Adrenal gland (tissue), 19 donors: Measurements from ENCODE around the gene KIF15. TPM values are rescaled to one million over a fixed set of nuclear protein-coding genes. Genes with fewer than 3 reads are reported as not detected.

Source experiments
- DNase-seq, 7 donors: peaks; one replicate each; pipeline ENCODE4 v3.0.0-alpha.2; 2019 to 2020
- H3K27ac ChIP-seq, 5 donors: fragments of 200-600 bp; sonication (generic) in 4 of 5; 1 replicate in 3 of 5; 2 replicates in 2 of 5; pipeline versions ENCODE4 v1.5.1 to v1.8.0; 2016 to 2020; ENCODE audit warnings: mild to moderate bottlenecking in 1 of 5
- H3K27me3 ChIP-seq: fragments of 200-600 bp; 2 replicates; pipeline ENCODE4 v1.8.0; 2021
- H3K36me3 ChIP-seq, 2 donors: fragments of 200-600 bp; replicated peaks in 1 of 2; 1 replicate in 1 of 2; 2 replicates in 1 of 2; pipeline versions ENCODE4 v1.5.1 to v1.8.0; 2018 to 2022
- H3K4me1 ChIP-seq, 2 donors: fragments of 200-600 bp; replicated peaks in 1 of 2; 1 replicate in 1 of 2; 2 replicates in 1 of 2; pipeline versions ENCODE4 v1.5.1 to v1.8.0; 2018 to 2021
- H3K4me3 ChIP-seq, 4 donors: fragments of 200-600 bp; sonication (generic) in 3 of 4; one replicate each; pipeline ENCODE4 v1.5.1; 2016 to 2018
- H3K9me3 ChIP-seq, 3 donors: fragments of 200-600 bp; sonication (generic) in 1 of 3; replicated peaks in 1 of 3; 1 replicate in 2 of 3; 2 replicates in 1 of 3; pipeline versions ENCODE4 v1.5.1 to v1.8.0; 2016 to 2021
- POLR2A ChIP-seq, 2 donors: fragments of 450-650 bp; IDR thresholded peaks; one replicate each; pipeline ENCODE4 v1.6.1; 2017; ENCODE audit warnings: antibody characterized with exemption in 2 of 2, mild to moderate bottlenecking in 2 of 2, moderate library complexity in 1 of 2
- whole genome bisulfite sequencing, 4 donors: extraction: QIAGEN DNeasy Blood & Tissue Kit in 2 of 4; methylation state at CpG; one replicate each; pipeline versions ENCODE4 v1.1.5 to v1.1.7; 2013 to 2017; 5-methylcytosine and 5-hydroxymethylcytosine counted together
- intact Hi-C, 2 donors: fragments of 100-400 bp; cut with DNase I; formaldehyde crosslinking; loops; one replicate each; pipeline versions ENCODE4 v1.14.1 to v1.15.0; 2022 to 2023
- long read RNA-seq, 10 donors: library from polyadenylated mRNA in 3 of 10; unstranded in 2 of 10; stranded (forward) in 1 of 10; transcript quantifications; one replicate each; pipeline ENCODE4 v2.0.0 and lab custom pipeline, GENCODE V29; 2021 to 2026
- polyA plus RNA-seq, 3 donors: library from polyadenylated mRNA; stranded (reverse); fragments of 200-250 nt in 2 of 3; fragments of 350-450 nt in 1 of 3; fragmentation: Illumina TruSeq in 1 of 3; extraction: RNeasy Lipid Tissue Mini Kit (QIAGEN cat#74804) in 1 of 3; gene quantifications; one replicate each; pipeline ENCODE4 v1.2.3, GENCODE V29; 2013 to 2014
- total RNA-seq, 9 donors: library from RNA; depleted of rRNA in 4 of 9; stranded (reverse); fragments of >200 nt in 4 of 9; fragments of 120-200 nt in 1 of 9; fragmentation: NEBNext Ultra II Directional in 1 of 9; extraction: Animal tissue kit (Norgen Biotek cat#: 25700) in 1 of 9; gene quantifications; one replicate each; pipeline versions ENCODE4 v1.1.0 to v1.2.4, GENCODE V29; 2013 to 2023
- TF ChIP-seq, protein P1 (sequence below), 6 experiments: fragments of 450-650 bp in 4 of 6; fragments of 200-600 bp in 2 of 6; sonication (generic) in 1 of 6; IDR thresholded peaks; 1 replicate in 5 of 6; 2 replicates in 1 of 6; pipeline versions ENCODE4 v1.5.1 to v1.8.0; 2016 to 2021; ENCODE audit warnings: antibody characterized with exemption in 6 of 6, mild to moderate bottlenecking in 2 of 6, moderate library complexity in 1 of 6
- donor health status: healthy with polysubstance abuse.
- donor health status: Bipolar disorder and iron deficiency.
- donor health status: DM: yes; HTN: yes; CAD: no.
- donor health status: DM: no; HTN: no; CAD: no.
- donor health status: DM: no; HTN: no; CAD: no.
- donor health status: DM: yes; HTN: yes; CAD: no.

Gene KIF15
- 10 to 100 TPM in 1 of 9 donors, 1 to 10 TPM in 2, under 1 TPM in 6; 0.42 to 10.2 (median 0.69) TPM for total RNA-seq
- polyA plus RNA-seq = 1 to 10 TPM in 1 of 3 donors, under 1 TPM in 2; 0.20 to 1.6 (median 0.24) TPM
- long read RNA-seq, donor 1, full-length matches to known transcripts = 1 of 1 reads
- long read RNA-seq, donor 1, partial matches to known transcripts = 0 of 1 reads
- long read RNA-seq, donor 1, other reads (novel, unspliced or antisense) = 0 of 1 reads
- long read RNA-seq, donor 2 = 0 reads
- long read RNA-seq, donor 3 = 0 reads
- long read RNA-seq, donor 4 = 0 reads
- long read RNA-seq, donor 5, full-length matches to known transcripts = 1 of 10 reads
- long read RNA-seq, donor 5, partial matches to known transcripts = 0 of 10 reads
- long read RNA-seq, donor 5, other reads (novel, unspliced or antisense) = 9 of 10 reads
- long read RNA-seq, donor 6 = 0 reads
- long read RNA-seq, donor 7 = 0 reads
- long read RNA-seq, donor 8 = 0 reads
- long read RNA-seq, donor 9 = 0 reads
- long read RNA-seq, donor 10 = 0 reads

- H3K27me3 ChIP-seq = no peaks in the 10 kb centered on the region
- TF ChIP-seq, protein P1, sequence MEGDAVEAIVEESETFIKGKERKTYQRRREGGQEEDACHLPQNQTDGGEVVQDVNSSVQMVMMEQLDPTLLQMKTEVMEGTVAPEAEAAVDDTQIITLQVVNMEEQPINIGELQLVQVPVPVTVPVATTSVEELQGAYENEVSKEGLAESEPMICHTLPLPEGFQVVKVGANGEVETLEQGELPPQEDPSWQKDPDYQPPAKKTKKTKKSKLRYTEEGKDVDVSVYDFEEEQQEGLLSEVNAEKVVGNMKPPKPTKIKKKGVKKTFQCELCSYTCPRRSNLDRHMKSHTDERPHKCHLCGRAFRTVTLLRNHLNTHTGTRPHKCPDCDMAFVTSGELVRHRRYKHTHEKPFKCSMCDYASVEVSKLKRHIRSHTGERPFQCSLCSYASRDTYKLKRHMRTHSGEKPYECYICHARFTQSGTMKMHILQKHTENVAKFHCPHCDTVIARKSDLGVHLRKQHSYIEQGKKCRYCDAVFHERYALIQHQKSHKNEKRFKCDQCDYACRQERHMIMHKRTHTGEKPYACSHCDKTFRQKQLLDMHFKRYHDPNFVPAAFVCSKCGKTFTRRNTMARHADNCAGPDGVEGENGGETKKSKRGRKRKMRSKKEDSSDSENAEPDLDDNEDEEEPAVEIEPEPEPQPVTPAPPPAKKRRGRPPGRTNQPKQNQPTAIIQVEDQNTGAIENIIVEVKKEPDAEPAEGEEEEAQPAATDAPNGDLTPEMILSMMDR (IDR thresholded peaks at IDR 0.05) = peak in 1 of 6 experiments; percentile 2
- TF ChIP-seq POLR2A (IDR thresholded peaks at IDR 0.05) = peak; percentile 49 to 73
- intact Hi-C loops = loop anchor here in 1 of 2 donors (10.0 kb wide), 1 partner anchor 103 kb away; the partner anchor contains the start of gene TMEM42
- peaks cover 0 to 5% (median 0%) of the 10 kb centered on the region in 3 donors for H3K9me3 ChIP-seq
- H3K27ac ChIP-seq = peak within 1 kb of the TSS in 2 of 5 donors; percentile 68 to 80
- peak within 1 kb of the TSS; percentile 83 to 93 (median 89) for H3K4me3 ChIP-seq
- no peaks in the 10 kb centered on the region for H3K36me3 ChIP-seq
- DNase-seq = peak; percentile 96 to 99 (median 97)
- 1 to 3% (median 2%) methylated on average over 25 to 64 of the region's 64 CpGs for WGBS, 4 donors
- peaks cover 6 to 10% of the 10 kb centered on the region in 2 donors for H3K4me1 ChIP-seq
Observed at GRCh38 chr3:44761424-44762169, at the start of gene KIF15, which contains the start of gene KIAA1143. KIF15 (plus strand) TSS chr3:44761794; CDS start chr3:44761866, 72 bp downstream. KIAA1143 (minus strand) TSS chr3:44761619; CDS start chr3:44761602, 17 bp downstream.

DNA sequence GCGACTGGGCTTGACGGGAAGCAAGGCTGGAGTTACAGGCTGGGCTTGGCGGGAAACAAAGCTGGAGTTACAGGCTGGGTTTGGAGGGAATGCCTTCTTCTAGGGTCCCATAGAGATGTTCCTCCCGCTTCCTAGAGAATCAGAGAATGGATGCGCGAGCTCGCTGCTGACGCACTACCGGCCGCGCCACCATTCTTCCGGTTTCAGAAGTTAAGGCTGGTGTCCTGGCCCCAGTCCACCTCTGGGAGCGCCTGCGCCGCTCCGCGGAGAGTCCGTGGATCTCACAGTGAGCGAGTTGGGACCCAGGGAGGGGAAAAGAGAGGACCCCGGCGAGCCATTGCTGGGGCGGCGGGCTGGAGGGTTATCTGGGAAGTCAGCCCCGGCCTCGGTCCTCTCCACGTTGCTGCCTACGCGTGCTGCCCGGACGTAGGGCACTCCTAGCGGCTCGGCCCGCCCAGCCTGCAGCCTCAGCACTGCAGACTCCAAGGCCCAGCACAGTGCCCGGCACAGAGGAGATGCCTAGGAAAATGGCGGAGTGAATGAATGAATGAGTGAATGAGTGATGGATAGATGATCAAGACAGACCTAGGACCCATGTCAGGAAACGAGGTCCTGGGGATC, 49.0 kb upstream of the KIF15 start, which contains the start of gene ZNF502:
Gene ZNF502, plus strand, starts transcription at position 206 of the 621 bp plus-strand sequence. CDS start 7,602 bp downstream, outside the sequence.
- peak in 1 of 2 donors; percentile 33 for TF ChIP-seq POLR2A (IDR thresholded peaks at IDR 0.05)
- TF ChIP-seq, protein P1 (IDR thresholded peaks at IDR 0.05) = peak in 5 of 6 experiments; percentile 18 to 58 (median 47)
- intact Hi-C loops = loop anchor here in 1 of 2 donors (10.0 kb wide), 1 partner anchor 48 kb away; no protein-coding TSS in a partner anchor
- peak within 1 kb of the TSS; percentile 0 to 81 (median 67) for H3K4me3 ChIP-seq
- H3K27ac ChIP-seq = peak within 1 kb of the TSS in 3 of 5 donors; percentile 35 to 76 (median 74)
- H3K4me1 ChIP-seq = peaks cover 0 to 5% of the 10 kb centered on the region in 2 donors
- H3K27me3 ChIP-seq = no peaks in the 10 kb centered on the region
- H3K36me3 ChIP-seq = no peaks in the 10 kb centered on the region
- WGBS, 4 donors = 1 to 7% (median 2%) methylated on average over 17 to 36 of the region's 36 CpGs
- H3K9me3 ChIP-seq = peaks cover 0 to 20% (median 5%) of the 10 kb centered on the region in 3 donors
- DNase-seq = peak; percentile 81 to 93 (median 87)

DNA sequence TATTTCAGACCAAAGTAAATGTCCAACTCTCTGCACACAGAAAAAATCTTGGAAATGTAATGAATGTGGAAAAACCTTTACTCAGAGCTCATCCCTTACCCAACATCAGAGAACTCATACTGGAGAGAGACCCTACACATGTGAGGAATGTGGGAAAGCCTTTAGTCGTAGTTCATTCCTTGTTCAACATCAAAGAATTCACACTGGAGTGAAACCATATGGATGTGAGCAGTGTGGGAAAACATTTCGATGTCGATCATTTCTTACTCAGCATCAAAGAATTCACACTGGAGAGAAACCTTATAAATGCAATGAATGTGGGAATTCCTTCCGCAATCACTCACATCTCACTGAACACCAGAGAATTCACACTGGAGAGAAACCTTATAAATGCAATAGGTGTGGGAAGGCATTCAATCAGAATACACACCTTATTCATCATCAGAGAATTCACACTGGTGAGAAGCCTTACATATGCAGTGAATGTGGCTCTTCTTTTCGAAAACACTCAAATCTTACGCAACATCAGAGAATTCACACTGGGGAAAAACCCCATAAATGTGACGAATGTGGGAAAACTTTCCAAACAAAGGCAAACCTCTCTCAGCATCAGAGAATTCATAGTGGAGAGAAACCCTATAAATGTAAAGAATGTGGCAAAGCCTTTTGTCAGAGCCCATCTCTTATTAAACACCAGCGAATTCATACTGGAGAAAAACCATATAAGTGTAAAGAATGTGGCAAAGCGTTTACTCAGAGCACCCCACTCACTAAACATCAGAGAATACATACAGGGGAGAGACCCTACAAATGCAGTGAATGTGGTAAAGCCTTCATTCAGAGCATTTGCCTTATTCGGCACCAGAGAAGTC, 40.1 kb upstream of the KIF15 start:
- Histone ChIP-seq H3K27ac (no peak overlapping the region), H3K4me3 (peak overlapping the region in 1 of 4 donors; percentile 32), H3K36me3 (peaks cover 0 to 7% of the 10 kb centered on the region in 2 donors), H3K4me1 (no peaks in the 10 kb centered on the region), H3K9me3 (peaks cover 24 to 93% (median 34%) of the 10 kb centered on the region in 3 donors), H3K27me3 (no peaks in the 10 kb centered on the region)
- DNase-seq = no peak
- TF ChIP-seq POLR2A (IDR thresholded peaks at IDR 0.05) = no peak
- TF ChIP-seq, protein P1 (IDR thresholded peaks at IDR 0.05) = no peak
- intact Hi-C loops = no loop called here
- 91 to 98% (median 96%) methylated on average over 10 of the region's 10 CpGs for WGBS, 4 donors
